Transverse colon (tissue), 4 donors: ENCODE results near the gene SLC34A1.

Experiments
- CTCF ChIP-seq, 5 experiments: fragments of 200-600 bp in 3 of 5; fragments of 450-650 bp in 2 of 5; sonication (generic) in 3 of 5; IDR thresholded peaks; 1 replicate in 2 of 5; 2 replicates in 3 of 5; pipeline ENCODE4 v1.5.1; 2016 to 2017; ENCODE audit warnings: antibody characterized with exemption in 5 of 5, inconsistent platforms in 3 of 5, mild to moderate bottlenecking in 2 of 5, moderate library complexity in 1 of 5
- POLR2A ChIP-seq: fragments of 450-650 bp; IDR thresholded peaks from one replicate; pipeline ENCODE4 v1.6.1; 2016; ENCODE audit warnings: antibody characterized with exemption, mild to moderate bottlenecking, moderate library complexity
- POLR2AphosphoS5 ChIP-seq, 3 donors: sonication (generic); formaldehyde crosslinking; IDR thresholded peaks; one replicate each; pipeline ENCODE4 v1.6.1; 2016; ENCODE audit warnings: antibody characterized with exemption in 3 of 3

GRCh38 chr5:177435847-177436536 lies 51.8 kb downstream of the SLC34A1 start:
- TF ChIP-seq CTCF (IDR thresholded peaks at IDR 0.05), result no peak
- no peak for TF ChIP-seq POLR2A
- no peak for TF ChIP-seq POLR2AphosphoS5 (IDR thresholded peaks at IDR 0.05)
